ENCODE results near the gene RYR3. TPM values are rescaled to one million over a fixed set of nuclear protein-coding genes. Genes with fewer than 3 reads are reported as not detected.

Gene RYR3
- total RNA-seq, 1 donor from 2014 or later, result 0.61 TPM

- intact Hi-C loops (cut with DNase I), result no loop called here
These were observed 318.9 kb downstream of the RYR3 start for GRCh38 chr15:33629647-33630046.

GRCh38 chr15:33636234-33636633 is 325.5 kb downstream of the RYR3 start:
- intact Hi-C loops (cut with DNase I), result no loop called here
- Histone ChIP-seq H3K27me3 (no peaks in the 10 kb centered on the region), H3K9me3 (no peaks in the 10 kb centered on the region), H3K27ac (no peak overlapping the region), H3K4me3 (no peak overlapping the region), H3K36me3 (no peaks in the 10 kb centered on the region), H3K4me1 (no peaks in the 10 kb centered on the region)
- TF ChIP-seq, protein P1, sequence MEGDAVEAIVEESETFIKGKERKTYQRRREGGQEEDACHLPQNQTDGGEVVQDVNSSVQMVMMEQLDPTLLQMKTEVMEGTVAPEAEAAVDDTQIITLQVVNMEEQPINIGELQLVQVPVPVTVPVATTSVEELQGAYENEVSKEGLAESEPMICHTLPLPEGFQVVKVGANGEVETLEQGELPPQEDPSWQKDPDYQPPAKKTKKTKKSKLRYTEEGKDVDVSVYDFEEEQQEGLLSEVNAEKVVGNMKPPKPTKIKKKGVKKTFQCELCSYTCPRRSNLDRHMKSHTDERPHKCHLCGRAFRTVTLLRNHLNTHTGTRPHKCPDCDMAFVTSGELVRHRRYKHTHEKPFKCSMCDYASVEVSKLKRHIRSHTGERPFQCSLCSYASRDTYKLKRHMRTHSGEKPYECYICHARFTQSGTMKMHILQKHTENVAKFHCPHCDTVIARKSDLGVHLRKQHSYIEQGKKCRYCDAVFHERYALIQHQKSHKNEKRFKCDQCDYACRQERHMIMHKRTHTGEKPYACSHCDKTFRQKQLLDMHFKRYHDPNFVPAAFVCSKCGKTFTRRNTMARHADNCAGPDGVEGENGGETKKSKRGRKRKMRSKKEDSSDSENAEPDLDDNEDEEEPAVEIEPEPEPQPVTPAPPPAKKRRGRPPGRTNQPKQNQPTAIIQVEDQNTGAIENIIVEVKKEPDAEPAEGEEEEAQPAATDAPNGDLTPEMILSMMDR (IDR thresholded peaks at IDR 0.05), result no peak
- DNase-seq, result no peak
- ATAC-seq, result no peak

More at GRCh38 chr15:33629647-33630046, 318.9 kb downstream of the RYR3 start:
- Histone ChIP-seq H3K27ac (no peak overlapping the region), H3K27me3 (no peaks in the 10 kb centered on the region), H3K4me1 (no peaks in the 10 kb centered on the region), H3K9me3 (no peaks in the 10 kb centered on the region), H3K36me3 (no peaks in the 10 kb centered on the region), H3K4me3 (no peak overlapping the region)
- DNase-seq (no peak), ATAC-seq (no peak)
- TF ChIP-seq, protein P1 (IDR thresholded peaks at IDR 0.05), result no peak

GRCh38 chr15:33636958-33637357 is 326.2 kb downstream of the RYR3 start:
- DNase-seq (no peak), ATAC-seq (no peak)
- H3K36me3 ChIP-seq, result no peaks in the 10 kb centered on the region
- H3K27ac ChIP-seq, result no peak overlapping the region
- H3K4me3 ChIP-seq, result no peak overlapping the region
- intact Hi-C loops (cut with DNase I), result no loop called here
- TF ChIP-seq, protein P1 (IDR thresholded peaks at IDR 0.05), result no peak
- H3K9me3 ChIP-seq, result no peaks in the 10 kb centered on the region
- H3K4me1 ChIP-seq, result no peaks in the 10 kb centered on the region
- no peaks in the 10 kb centered on the region for H3K27me3 ChIP-seq

- Histone ChIP-seq H3K27ac (no peak overlapping the region), H3K36me3 (no peaks in the 10 kb centered on the region), H3K27me3 (no peaks in the 10 kb centered on the region), H3K4me3 (no peak overlapping the region), H3K9me3 (no peaks in the 10 kb centered on the region), H3K4me1 (no peaks in the 10 kb centered on the region)
- TF ChIP-seq, protein P1 (IDR thresholded peaks at IDR 0.05), result no peak
- DNase-seq (no peak), ATAC-seq (no peak)
- intact Hi-C loops (cut with DNase I), result no loop called here
These were observed 327.7 kb downstream of the RYR3 start for GRCh38 chr15:33638453-33638852.

- H3K27me3 ChIP-seq, result no peaks in the 10 kb centered on the region
- no peaks in the 10 kb centered on the region for H3K4me1 ChIP-seq
- intact Hi-C loops (cut with DNase I), result no loop called here
- no peak overlapping the region for H3K4me3 ChIP-seq
- ATAC-seq (no peak), DNase-seq (no peak)
- H3K36me3 ChIP-seq, result no peaks in the 10 kb centered on the region
- H3K27ac ChIP-seq, result no peak overlapping the region
- H3K9me3 ChIP-seq, result no peaks in the 10 kb centered on the region
- TF ChIP-seq, protein P1 (IDR thresholded peaks at IDR 0.05), result no peak
These were observed 328.3 kb downstream of the RYR3 start for GRCh38 chr15:33639051-33639450.

DNA sequence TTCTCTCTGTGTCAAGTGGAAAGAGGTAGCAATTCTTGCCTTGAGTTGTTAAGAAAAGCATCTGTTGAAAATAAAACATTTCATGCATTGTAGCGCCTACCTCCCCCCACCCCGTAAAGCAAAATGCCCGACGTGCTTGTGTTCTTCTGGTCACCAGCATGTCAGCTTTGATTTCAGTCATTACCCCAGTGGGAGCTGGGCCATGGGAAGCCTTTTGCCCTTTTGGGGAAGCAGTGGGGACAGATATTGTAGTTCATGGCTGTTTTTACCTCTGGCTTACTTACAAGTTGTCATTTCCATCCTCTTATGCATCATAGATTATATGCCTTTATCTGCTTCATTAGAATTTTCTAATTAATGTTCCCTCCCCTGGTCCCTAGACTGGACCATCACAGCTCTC is 328.7 kb downstream of the RYR3 start:
- Histone ChIP-seq H3K9me3 (no peaks in the 10 kb centered on the region), H3K27me3 (no peaks in the 10 kb centered on the region), H3K4me3 (no peak overlapping the region), H3K36me3 (no peaks in the 10 kb centered on the region), H3K4me1 (no peaks in the 10 kb centered on the region), H3K27ac (no peak overlapping the region)
- DNase-seq (no peak), ATAC-seq (no peak)
- intact Hi-C loops (cut with DNase I), result no loop called here
- TF ChIP-seq, protein P1 (IDR thresholded peaks at IDR 0.05), result no peak

Data from upper lobe of right lung (tissue), 1 donor.